HepG2 (cell line): Measurements from ENCODE around the gene ARL3. TPM values are rescaled to one million over a fixed set of nuclear protein-coding genes. Genes with fewer than 3 reads are reported as not detected.
A peak's percentile ranks its signal among the peaks of the same experiment; 100 is the strongest.

Experiments
- ARNTL ChIP-seq: sonication (generic); formaldehyde crosslinking; IDR thresholded peaks from 2 replicates; pipeline ENCODE4 v1.4.0; 2020; ENCODE audit warnings: mild to moderate bottlenecking, missing genetic modification reagents
- ETV6 ChIP-seq: sonication (generic); formaldehyde crosslinking; conservative IDR thresholded peaks from 2 replicates; pipeline ENCODE4 v1.4.0; 2020; ENCODE audit warnings: missing genetic modification reagents
- FLYWCH1 ChIP-seq: sonication (generic); formaldehyde crosslinking; IDR thresholded peaks from 2 replicates; pipeline ENCODE4 v1.8.1; 2023; ENCODE audit warnings: mild to moderate bottlenecking, missing genetic modification reagents
- HMG20B ChIP-seq: conservative IDR thresholded peaks from 2 replicates; pipeline ENCODE4 v1.6.1; 2016; ENCODE audit warnings: missing genetic modification reagents, missing compliant biosample characterization
- NFE2L1 ChIP-seq: sonication (generic); formaldehyde crosslinking; IDR thresholded peaks from 2 replicates; pipeline ENCODE4 v1.4.0; 2020; ENCODE audit warnings: missing genetic modification reagents, mild to moderate bottlenecking, borderline replicate concordance
- NFKB2 ChIP-seq: sonication (generic); formaldehyde crosslinking; IDR thresholded peaks from 2 replicates; pipeline ENCODE4 v1.4.0; 2020; ENCODE audit warnings: missing genetic modification reagents, borderline replicate concordance
- PLRG1 ChIP-seq: fragments of 450-650 bp; conservative IDR thresholded peaks from 2 replicates; pipeline ENCODE4 v1.6.1; 2016
- RARG ChIP-seq: sonication (generic); formaldehyde crosslinking; IDR thresholded peaks from 2 replicates; pipeline ENCODE4 v1.4.0; 2020; ENCODE audit warnings: low read depth, mild to moderate bottlenecking, missing genetic modification reagents
- RBFOX2 ChIP-seq: fragments of 200-400 bp; formaldehyde crosslinking; IDR thresholded peaks from 2 replicates; pipeline ENCODE4 v1.6.1; 2017; ENCODE audit warnings: low read depth, mild to moderate bottlenecking, low read length
- RXRB ChIP-seq: IDR thresholded peaks from 2 replicates; pipeline ENCODE4 v1.6.1; 2016; ENCODE audit warnings: borderline replicate concordance, missing genetic modification reagents, missing compliant biosample characterization
- SMYD3 ChIP-seq: sonication (generic); formaldehyde crosslinking; IDR thresholded peaks from 2 replicates; pipeline ENCODE4 v1.8.1; 2023; ENCODE audit warnings: mild to moderate bottlenecking, missing genetic modification reagents
- ZBTB1 ChIP-seq: sonication (generic); formaldehyde crosslinking; IDR thresholded peaks from 2 replicates; pipeline ENCODE4 v1.4.0; 2020; ENCODE audit warnings: missing genetic modification reagents, borderline replicate concordance
- ZFP37 ChIP-seq: sonication (generic); formaldehyde crosslinking; IDR thresholded peaks from 2 replicates; pipeline ENCODE4 v1.4.0; 2020; ENCODE audit warnings: missing genetic modification reagents, borderline replicate concordance
- ZNF350 ChIP-seq: sonication (generic); formaldehyde crosslinking; IDR thresholded peaks from 2 replicates; pipeline ENCODE4 v1.4.0; 2020; ENCODE audit warnings: mild to moderate bottlenecking, low read depth, missing genetic modification reagents, borderline replicate concordance
- ZNF644 ChIP-seq: IDR thresholded peaks from 2 replicates; pipeline ENCODE4 v1.6.1; 2016; ENCODE audit warnings: low read depth
- polyA plus RNA-seq, 8 experiments: library from polyadenylated mRNA; depleted of rRNA in 3 of 8; stranded (reverse) in 7 of 8; unstranded in 1 of 8; fragments of >200 nt; fragmentation: Illumina TruSeq in 4 of 8; extraction: Trizol in 4 of 8; gene quantifications; 2 replicates each; pipeline versions ENCODE4 v1.2.1 to v1.2.3, GENCODE V29; 2011 to 2016; ENCODE audit warnings: low read depth in 4 of 8, missing spikeins in 1 of 8, mixed read lengths in 1 of 8; ENCODE audit not compliant: insufficient read depth in 1 of 8
- total RNA-seq, 5 experiments: library from RNA; depleted of rRNA; stranded (reverse); fragments of >200 nt; fragmentation: Illumina TruSeq; extraction: Trizol; gene quantifications; 2 replicates each; pipeline ENCODE4 v1.2.3, GENCODE V29; 2016; ENCODE audit warnings: low read depth in 1 of 5
- TF ChIP-seq, protein P1 (sequence below): sonication (generic); formaldehyde crosslinking; IDR thresholded peaks from 2 replicates; pipeline ENCODE4 v1.4.0; 2020; ENCODE audit warnings: missing genetic modification reagents, borderline replicate concordance
- TF ChIP-seq, protein P2 (sequence below): IDR thresholded peaks from 2 replicates; pipeline ENCODE4 v1.6.1; 2016
- TF ChIP-seq, protein P3 (sequence below): sonication (generic); formaldehyde crosslinking; IDR thresholded peaks from 2 replicates; pipeline ENCODE4 v1.4.0; 2020; ENCODE audit warnings: missing genetic modification reagents
- TF ChIP-seq, protein P4 (sequence below): sonication (generic); formaldehyde crosslinking; IDR thresholded peaks from 2 replicates; pipeline ENCODE4 v1.4.0; 2020; ENCODE audit warnings: mild to moderate bottlenecking, low read depth, missing genetic modification reagents

ARL3 gene
- total and polyA plus RNA-seq, 2 of the 13 experiments (the other 11 are each of a cell fraction or from before 2014, with no cell fraction given) = 5.2 to 6.6 TPM

DNA sequence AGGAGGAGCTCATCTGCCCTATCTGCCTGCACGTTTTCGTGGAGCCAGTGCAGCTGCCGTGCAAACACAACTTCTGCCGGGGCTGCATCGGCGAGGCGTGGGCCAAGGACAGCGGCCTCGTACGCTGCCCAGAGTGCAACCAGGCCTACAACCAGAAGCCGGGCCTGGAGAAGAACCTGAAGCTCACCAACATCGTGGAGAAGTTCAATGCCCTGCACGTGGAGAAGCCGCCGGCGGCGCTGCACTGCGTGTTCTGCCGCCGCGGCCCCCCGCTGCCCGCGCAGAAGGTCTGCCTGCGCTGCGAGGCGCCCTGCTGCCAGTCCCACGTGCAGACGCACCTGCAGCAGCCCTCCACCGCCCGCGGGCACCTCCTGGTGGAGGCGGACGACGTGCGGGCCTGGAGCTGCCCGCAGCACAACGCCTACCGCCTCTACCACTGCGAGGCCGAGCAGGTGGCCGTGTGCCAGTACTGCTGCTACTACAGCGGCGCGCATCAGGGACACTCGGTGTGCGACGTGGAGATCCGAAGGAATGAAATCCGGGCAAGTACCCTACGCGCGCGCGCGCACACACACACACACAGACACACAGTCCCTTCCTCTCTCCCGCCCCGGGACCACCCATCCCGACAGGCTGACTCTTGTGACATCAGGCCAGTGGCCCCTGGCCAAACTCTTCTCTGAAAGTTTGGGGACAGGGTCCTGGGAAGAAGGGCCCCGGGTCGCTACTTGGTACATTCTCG, 69.4 kb downstream of the ARL3 start (continued):
- TF ChIP-seq, protein P1, sequence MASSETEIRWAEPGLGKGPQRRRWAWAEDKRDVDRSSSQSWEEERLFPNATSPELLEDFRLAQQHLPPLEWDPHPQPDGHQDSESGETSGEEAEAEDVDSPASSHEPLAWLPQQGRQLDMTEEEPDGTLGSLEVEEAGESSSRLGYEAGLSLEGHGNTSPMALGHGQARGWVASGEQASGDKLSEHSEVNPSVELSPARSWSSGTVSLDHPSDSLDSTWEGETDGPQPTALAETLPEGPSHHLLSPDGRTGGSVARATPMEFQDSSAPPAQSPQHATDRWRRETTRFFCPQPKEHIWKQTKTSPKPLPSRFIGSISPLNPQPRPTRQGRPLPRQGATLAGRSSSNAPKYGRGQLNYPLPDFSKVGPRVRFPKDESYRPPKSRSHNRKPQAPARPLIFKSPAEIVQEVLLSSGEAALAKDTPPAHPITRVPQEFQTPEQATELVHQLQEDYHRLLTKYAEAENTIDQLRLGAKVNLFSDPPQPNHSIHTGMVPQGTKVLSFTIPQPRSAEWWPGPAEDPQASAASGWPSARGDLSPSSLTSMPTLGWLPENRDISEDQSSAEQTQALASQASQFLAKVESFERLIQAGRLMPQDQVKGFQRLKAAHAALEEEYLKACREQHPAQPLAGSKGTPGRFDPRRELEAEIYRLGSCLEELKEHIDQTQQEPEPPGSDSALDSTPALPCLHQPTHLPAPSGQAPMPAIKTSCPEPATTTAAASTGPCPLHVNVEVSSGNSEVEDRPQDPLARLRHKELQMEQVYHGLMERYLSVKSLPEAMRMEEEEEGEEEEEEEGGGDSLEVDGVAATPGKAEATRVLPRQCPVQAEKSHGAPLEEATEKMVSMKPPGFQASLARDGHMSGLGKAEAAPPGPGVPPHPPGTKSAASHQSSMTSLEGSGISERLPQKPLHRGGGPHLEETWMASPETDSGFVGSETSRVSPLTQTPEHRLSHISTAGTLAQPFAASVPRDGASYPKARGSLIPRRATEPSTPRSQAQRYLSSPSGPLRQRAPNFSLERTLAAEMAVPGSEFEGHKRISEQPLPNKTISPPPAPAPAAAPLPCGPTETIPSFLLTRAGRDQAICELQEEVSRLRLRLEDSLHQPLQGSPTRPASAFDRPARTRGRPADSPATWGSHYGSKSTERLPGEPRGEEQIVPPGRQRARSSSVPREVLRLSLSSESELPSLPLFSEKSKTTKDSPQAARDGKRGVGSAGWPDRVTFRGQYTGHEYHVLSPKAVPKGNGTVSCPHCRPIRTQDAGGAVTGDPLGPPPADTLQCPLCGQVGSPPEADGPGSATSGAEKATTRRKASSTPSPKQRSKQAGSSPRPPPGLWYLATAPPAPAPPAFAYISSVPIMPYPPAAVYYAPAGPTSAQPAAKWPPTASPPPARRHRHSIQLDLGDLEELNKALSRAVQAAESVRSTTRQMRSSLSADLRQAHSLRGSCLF (CRISPR knock-in tag) = peak; percentile 68; the same call in 1 of the 2 replicates
- peak; percentile 82; the same call in 1 of the 2 replicates for TF ChIP-seq NFKB2 (CRISPR knock-in tag)
- TF ChIP-seq ZBTB1 (CRISPR knock-in tag) = 0 out of 2 replicates have a peak, but pooled peaks have one; percentile 36
- TF ChIP-seq, protein P2, sequence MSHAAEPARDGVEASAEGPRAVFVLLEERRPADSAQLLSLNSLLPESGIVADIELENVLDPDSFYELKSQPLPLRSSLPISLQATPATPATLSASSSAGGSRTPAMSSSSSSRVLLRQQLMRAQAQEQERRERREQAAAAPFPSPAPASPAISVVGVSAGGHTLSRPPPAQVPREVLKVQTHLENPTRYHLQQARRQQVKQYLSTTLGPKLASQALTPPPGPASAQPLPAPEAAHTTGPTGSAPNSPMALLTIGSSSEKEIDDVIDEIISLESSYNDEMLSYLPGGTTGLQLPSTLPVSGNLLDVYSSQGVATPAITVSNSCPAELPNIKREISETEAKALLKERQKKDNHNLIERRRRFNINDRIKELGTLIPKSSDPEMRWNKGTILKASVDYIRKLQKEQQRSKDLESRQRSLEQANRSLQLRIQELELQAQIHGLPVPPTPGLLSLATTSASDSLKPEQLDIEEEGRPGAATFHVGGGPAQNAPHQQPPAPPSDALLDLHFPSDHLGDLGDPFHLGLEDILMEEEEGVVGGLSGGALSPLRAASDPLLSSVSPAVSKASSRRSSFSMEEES (CRISPR knock-in tag) = peak; percentile 65; the same call in 1 of the 2 replicates
- no peak for TF ChIP-seq SMYD3
- TF ChIP-seq RXRB (CRISPR knock-in tag) = peak; percentile 69; the same call in 1 of the 2 replicates
- TF ChIP-seq ZNF644 (CRISPR knock-in tag) = no peak
- peak; percentile 78 for TF ChIP-seq ZNF350 (CRISPR knock-in tag)
- peak; percentile 78; the same call in 1 of the 2 replicates for TF ChIP-seq ZFP37
- peak; percentile 95 for TF ChIP-seq ARNTL (CRISPR knock-in tag)
- peak; percentile 88; the same call in 1 of the 2 replicates for TF ChIP-seq RARG
- 0 out of 2 replicates have a peak, but pooled peaks have one; percentile 33 for TF ChIP-seq NFE2L1 (CRISPR knock-in tag)
- peak; percentile 81; the same call in 1 of the 2 replicates for TF ChIP-seq ETV6 (CRISPR knock-in tag)
- TF ChIP-seq RBFOX2 = peak; percentile 79
- TF ChIP-seq, protein P3, sequence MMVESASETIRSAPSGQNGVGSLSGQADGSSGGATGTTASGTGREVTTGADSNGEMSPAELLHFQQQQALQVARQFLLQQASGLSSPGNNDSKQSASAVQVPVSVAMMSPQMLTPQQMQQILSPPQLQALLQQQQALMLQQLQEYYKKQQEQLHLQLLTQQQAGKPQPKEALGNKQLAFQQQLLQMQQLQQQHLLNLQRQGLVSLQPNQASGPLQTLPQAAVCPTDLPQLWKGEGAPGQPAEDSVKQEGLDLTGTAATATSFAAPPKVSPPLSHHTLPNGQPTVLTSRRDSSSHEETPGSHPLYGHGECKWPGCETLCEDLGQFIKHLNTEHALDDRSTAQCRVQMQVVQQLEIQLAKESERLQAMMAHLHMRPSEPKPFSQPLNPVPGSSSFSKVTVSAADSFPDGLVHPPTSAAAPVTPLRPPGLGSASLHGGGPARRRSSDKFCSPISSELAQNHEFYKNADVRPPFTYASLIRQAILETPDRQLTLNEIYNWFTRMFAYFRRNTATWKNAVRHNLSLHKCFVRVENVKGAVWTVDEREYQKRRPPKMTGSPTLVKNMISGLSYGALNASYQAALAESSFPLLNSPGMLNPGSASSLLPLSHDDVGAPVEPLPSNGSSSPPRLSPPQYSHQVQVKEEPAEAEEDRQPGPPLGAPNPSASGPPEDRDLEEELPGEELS (CRISPR knock-in tag) = no peak
- TF ChIP-seq PLRG1 = no peak
- TF ChIP-seq FLYWCH1 (CRISPR knock-in tag) = peak; percentile 93; the same call in 1 of the 2 replicates
- TF ChIP-seq HMG20B (CRISPR knock-in tag) = 0 out of 2 replicates have a peak, but pooled peaks have one; percentile 30
- TF ChIP-seq, protein P4, sequence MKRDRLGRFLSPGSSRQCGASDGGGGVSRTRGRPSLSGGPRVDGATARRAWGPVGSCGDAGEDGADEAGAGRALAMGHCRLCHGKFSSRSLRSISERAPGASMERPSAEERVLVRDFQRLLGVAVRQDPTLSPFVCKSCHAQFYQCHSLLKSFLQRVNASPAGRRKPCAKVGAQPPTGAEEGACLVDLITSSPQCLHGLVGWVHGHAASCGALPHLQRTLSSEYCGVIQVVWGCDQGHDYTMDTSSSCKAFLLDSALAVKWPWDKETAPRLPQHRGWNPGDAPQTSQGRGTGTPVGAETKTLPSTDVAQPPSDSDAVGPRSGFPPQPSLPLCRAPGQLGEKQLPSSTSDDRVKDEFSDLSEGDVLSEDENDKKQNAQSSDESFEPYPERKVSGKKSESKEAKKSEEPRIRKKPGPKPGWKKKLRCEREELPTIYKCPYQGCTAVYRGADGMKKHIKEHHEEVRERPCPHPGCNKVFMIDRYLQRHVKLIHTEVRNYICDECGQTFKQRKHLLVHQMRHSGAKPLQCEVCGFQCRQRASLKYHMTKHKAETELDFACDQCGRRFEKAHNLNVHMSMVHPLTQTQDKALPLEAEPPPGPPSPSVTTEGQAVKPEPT (CRISPR knock-in tag) = peak; percentile 92
